IPS-11a (cell line): ENCODE results near the gene BTBD9.

Experiments used
- H3K4me3 ChIP-seq: one replicate; pipeline ENCODE4 v1.5.1; 2013; ENCODE audit warnings: low read depth, low read length, control low read depth

BTBD9 gene

GRCh38 chr6:38487423-38487822 is 152.3 kb downstream of the BTBD9 start:
- no peak overlapping the region for H3K4me3 ChIP-seq

GRCh38 chr6:38485488-38485887 is 154.2 kb downstream of the BTBD9 start:
- no peak overlapping the region for H3K4me3 ChIP-seq

GRCh38 chr6:38484656-38485055 is 155.1 kb downstream of the BTBD9 start:
- H3K4me3 ChIP-seq = no peak overlapping the region

- no peak overlapping the region for H3K4me3 ChIP-seq
Observed at GRCh38 chr6:38483526-38483925, 156.2 kb downstream of the BTBD9 start.

- H3K4me3 ChIP-seq = no peak overlapping the region
Observed at GRCh38 chr6:38482466-38482865, 157.3 kb downstream of the BTBD9 start.

- H3K4me3 ChIP-seq = no peak overlapping the region
Observed at GRCh38 chr6:38481851-38482250, 157.9 kb downstream of the BTBD9 start.

GRCh38 chr6:38481211-38481836 is 158.4 kb downstream of the BTBD9 start:
- H3K4me3 ChIP-seq = no peak overlapping the region

- no peak overlapping the region for H3K4me3 ChIP-seq
Observed at GRCh38 chr6:38480036-38480435, 159.7 kb downstream of the BTBD9 start.

GRCh38 chr6:38479331-38479730 is 160.4 kb downstream of the BTBD9 start:
- H3K4me3 ChIP-seq = no peak overlapping the region

- no peak overlapping the region for H3K4me3 ChIP-seq
Observed at GRCh38 chr6:38477680-38478260, 162.0 kb downstream of the BTBD9 start.

- no peak overlapping the region for H3K4me3 ChIP-seq
Observed at GRCh38 chr6:38476888-38477287, 162.8 kb downstream of the BTBD9 start.

- H3K4me3 ChIP-seq = no peak overlapping the region
Observed at GRCh38 chr6:38476141-38476540, 163.6 kb downstream of the BTBD9 start.

GRCh38 chr6:38470548-38470947 is 169.2 kb downstream of the BTBD9 start:
- no peak overlapping the region for H3K4me3 ChIP-seq

- H3K4me3 ChIP-seq = no peak overlapping the region
Observed at GRCh38 chr6:38467566-38467965, 172.2 kb downstream of the BTBD9 start.

GRCh38 chr6:38460186-38460585 is 179.5 kb downstream of the BTBD9 start:
- H3K4me3 ChIP-seq = no peak overlapping the region

GRCh38 chr6:38459291-38459690 is 180.4 kb downstream of the BTBD9 start:
- H3K4me3 ChIP-seq = no peak overlapping the region

- no peak overlapping the region for H3K4me3 ChIP-seq
Observed at GRCh38 chr6:38453861-38454260, 185.9 kb downstream of the BTBD9 start.

GRCh38 chr6:38452816-38453660 is 186.7 kb downstream of the BTBD9 start:
- no peak overlapping the region for H3K4me3 ChIP-seq

GRCh38 chr6:38450717-38451116 is 189.0 kb downstream of the BTBD9 start:
- H3K4me3 ChIP-seq = no peak overlapping the region

GRCh38 chr6:38445925-38446324 is 193.8 kb downstream of the BTBD9 start:
- no peak overlapping the region for H3K4me3 ChIP-seq

- H3K4me3 ChIP-seq = no peak overlapping the region
Observed at GRCh38 chr6:38445336-38445735, 194.4 kb downstream of the BTBD9 start.
